HCT116 (cell line): ENCODE results near the gene ACP5.

Experiments used
- CEBPB ChIP-seq: IDR thresholded peaks from 2 replicates; pipeline ENCODE4 v1.6.1; 2012; ENCODE audit warnings: low read depth
- CTCF ChIP-seq, 3 experiments: fragments of 200-600 bp in 1 of 3; sonication (generic) in 1 of 3; IDR thresholded peaks in 2 of 3; conservative IDR thresholded peaks in 1 of 3; 2 replicates each; pipeline ENCODE4 v1.5.1; 2012 to 2017; ENCODE audit warnings: low read depth in 2 of 3, low read length in 2 of 3, antibody characterized with exemption in 1 of 3, borderline replicate concordance in 1 of 3, control low read depth in 1 of 3, mild to moderate bottlenecking in 1 of 3, mixed read lengths in 1 of 3, mixed run types in 1 of 3, moderate library complexity in 1 of 3; ENCODE audit not compliant: insufficient read depth in 1 of 3
- EZH2 ChIP-seq: fragments of 200-600 bp; sonication (generic); IDR thresholded peaks from 2 replicates; pipeline ENCODE4 v1.6.1; 2017; ENCODE audit warnings: antibody characterized with exemption, mixed run types
- FOSL1 ChIP-seq: IDR thresholded peaks from 2 replicates; pipeline ENCODE4 v1.6.1; 2012; ENCODE audit warnings: low read depth
- MAX ChIP-seq: IDR thresholded peaks from 2 replicates; pipeline ENCODE4 v1.6.1; 2012
- POLR2A ChIP-seq: IDR thresholded peaks from 2 replicates; pipeline ENCODE4 v1.7.0; 2011; ENCODE audit warnings: borderline replicate concordance; ENCODE audit not compliant: insufficient read depth, insufficient read length; ENCODE audit errors: extremely low read depth
- POLR2AphosphoS5 ChIP-seq: IDR thresholded peaks from 2 replicates; pipeline ENCODE4 v1.6.1; 2011; ENCODE audit warnings: mild to moderate bottlenecking, low read depth, low read length, moderate library complexity
- RAD21 ChIP-seq: IDR thresholded peaks from 2 replicates; pipeline ENCODE4 v1.6.1; 2012; ENCODE audit warnings: low read depth, mild to moderate bottlenecking
- SP1 ChIP-seq: IDR thresholded peaks from 2 replicates; pipeline ENCODE4 v1.6.1; 2012; ENCODE audit warnings: low read depth
- TCF7L2 ChIP-seq: IDR thresholded peaks from 2 replicates; pipeline ENCODE4 v1.7.0; 2011; ENCODE audit warnings: borderline replicate concordance, inconsistent platforms; ENCODE audit not compliant: insufficient read depth, insufficient read length; ENCODE audit errors: extremely low read depth
- YY1 ChIP-seq: IDR thresholded peaks from 2 replicates; pipeline ENCODE4 v1.6.1; 2011; ENCODE audit warnings: low read length, low read depth, moderate library complexity, mild to moderate bottlenecking; ENCODE audit not compliant: insufficient replicate concordance; ENCODE audit errors: extremely low read depth
- TF ChIP-seq, protein P1 (sequence below): IDR thresholded peaks from 2 replicates; pipeline ENCODE4 v1.6.1; 2012; ENCODE audit warnings: low read depth

- no peak for TF ChIP-seq CTCF (IDR thresholded peaks at IDR 0.05 in 2 of 3, conservative IDR thresholded peaks at IDR 0.05 in 1 of 3; ENCODE audit: borderline replicate concordance in 1 of 3, insufficient read depth in 1 of 3, low read depth in 2 of 3, low read length in 2 of 3)
- TF ChIP-seq SP1, result no peak
- no peak for TF ChIP-seq POLR2A
- TF ChIP-seq EZH2, result no peak
- TF ChIP-seq TCF7L2, result no peak
- TF ChIP-seq POLR2AphosphoS5, result no peak
- no peak for TF ChIP-seq YY1
- TF ChIP-seq CEBPB, result no peak
- TF ChIP-seq, protein P1, sequence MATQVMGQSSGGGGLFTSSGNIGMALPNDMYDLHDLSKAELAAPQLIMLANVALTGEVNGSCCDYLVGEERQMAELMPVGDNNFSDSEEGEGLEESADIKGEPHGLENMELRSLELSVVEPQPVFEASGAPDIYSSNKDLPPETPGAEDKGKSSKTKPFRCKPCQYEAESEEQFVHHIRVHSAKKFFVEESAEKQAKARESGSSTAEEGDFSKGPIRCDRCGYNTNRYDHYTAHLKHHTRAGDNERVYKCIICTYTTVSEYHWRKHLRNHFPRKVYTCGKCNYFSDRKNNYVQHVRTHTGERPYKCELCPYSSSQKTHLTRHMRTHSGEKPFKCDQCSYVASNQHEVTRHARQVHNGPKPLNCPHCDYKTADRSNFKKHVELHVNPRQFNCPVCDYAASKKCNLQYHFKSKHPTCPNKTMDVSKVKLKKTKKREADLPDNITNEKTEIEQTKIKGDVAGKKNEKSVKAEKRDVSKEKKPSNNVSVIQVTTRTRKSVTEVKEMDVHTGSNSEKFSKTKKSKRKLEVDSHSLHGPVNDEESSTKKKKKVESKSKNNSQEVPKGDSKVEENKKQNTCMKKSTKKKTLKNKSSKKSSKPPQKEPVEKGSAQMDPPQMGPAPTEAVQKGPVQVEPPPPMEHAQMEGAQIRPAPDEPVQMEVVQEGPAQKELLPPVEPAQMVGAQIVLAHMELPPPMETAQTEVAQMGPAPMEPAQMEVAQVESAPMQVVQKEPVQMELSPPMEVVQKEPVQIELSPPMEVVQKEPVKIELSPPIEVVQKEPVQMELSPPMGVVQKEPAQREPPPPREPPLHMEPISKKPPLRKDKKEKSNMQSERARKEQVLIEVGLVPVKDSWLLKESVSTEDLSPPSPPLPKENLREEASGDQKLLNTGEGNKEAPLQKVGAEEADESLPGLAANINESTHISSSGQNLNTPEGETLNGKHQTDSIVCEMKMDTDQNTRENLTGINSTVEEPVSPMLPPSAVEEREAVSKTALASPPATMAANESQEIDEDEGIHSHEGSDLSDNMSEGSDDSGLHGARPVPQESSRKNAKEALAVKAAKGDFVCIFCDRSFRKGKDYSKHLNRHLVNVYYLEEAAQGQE, result no peak
- no peak for TF ChIP-seq FOSL1
- TF ChIP-seq MAX, result no peak
- no peak for TF ChIP-seq RAD21
These were observed 1.1 kb upstream of the ACP5 start for GRCh38 chr19:11578258-11579142.
